Measurements from ENCODE around the gene LRRC32.

DNA sequence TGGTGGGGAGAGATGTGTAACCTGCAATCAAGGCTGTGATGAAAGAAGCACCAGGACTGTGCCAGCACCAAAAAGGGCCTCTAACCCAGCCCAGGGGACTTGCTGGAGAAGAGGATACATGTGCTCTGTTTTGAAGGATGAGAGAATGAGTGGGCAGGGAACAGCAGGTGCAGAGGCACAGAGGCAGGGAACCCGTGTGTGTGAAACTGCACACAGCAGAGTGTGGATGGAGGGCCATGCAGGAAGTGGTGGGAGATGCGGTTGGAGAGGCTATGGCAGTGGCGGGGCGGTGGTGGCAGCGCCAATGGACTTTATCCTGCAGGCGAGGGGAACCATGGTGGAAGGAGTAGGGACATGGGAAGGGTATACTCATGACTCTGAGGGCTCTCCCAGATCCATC lies 25.2 kb upstream of the LRRC32 start:
- no peak for TF ChIP-seq ESRRG (CRISPR knock-in tag; IDR thresholded peaks at IDR 0.05)
- TF ChIP-seq, protein P1, sequence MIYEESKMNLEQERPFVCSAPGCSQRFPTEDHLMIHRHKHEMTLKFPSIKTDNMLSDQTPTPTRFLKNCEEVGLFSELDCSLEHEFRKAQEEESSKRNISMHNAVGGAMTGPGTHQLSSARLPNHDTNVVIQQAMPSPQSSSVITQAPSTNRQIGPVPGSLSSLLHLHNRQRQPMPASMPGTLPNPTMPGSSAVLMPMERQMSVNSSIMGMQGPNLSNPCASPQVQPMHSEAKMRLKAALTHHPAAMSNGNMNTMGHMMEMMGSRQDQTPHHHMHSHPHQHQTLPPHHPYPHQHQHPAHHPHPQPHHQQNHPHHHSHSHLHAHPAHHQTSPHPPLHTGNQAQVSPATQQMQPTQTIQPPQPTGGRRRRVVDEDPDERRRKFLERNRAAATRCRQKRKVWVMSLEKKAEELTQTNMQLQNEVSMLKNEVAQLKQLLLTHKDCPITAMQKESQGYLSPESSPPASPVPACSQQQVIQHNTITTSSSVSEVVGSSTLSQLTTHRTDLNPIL (CRISPR knock-in tag; IDR thresholded peaks at IDR 0.05; ENCODE audit: low read depth) = no peak
- no peak for TF ChIP-seq ARNTL (CRISPR knock-in tag; IDR thresholded peaks at IDR 0.05; ENCODE audit: borderline replicate concordance, low read depth)
- TF ChIP-seq, protein P2, sequence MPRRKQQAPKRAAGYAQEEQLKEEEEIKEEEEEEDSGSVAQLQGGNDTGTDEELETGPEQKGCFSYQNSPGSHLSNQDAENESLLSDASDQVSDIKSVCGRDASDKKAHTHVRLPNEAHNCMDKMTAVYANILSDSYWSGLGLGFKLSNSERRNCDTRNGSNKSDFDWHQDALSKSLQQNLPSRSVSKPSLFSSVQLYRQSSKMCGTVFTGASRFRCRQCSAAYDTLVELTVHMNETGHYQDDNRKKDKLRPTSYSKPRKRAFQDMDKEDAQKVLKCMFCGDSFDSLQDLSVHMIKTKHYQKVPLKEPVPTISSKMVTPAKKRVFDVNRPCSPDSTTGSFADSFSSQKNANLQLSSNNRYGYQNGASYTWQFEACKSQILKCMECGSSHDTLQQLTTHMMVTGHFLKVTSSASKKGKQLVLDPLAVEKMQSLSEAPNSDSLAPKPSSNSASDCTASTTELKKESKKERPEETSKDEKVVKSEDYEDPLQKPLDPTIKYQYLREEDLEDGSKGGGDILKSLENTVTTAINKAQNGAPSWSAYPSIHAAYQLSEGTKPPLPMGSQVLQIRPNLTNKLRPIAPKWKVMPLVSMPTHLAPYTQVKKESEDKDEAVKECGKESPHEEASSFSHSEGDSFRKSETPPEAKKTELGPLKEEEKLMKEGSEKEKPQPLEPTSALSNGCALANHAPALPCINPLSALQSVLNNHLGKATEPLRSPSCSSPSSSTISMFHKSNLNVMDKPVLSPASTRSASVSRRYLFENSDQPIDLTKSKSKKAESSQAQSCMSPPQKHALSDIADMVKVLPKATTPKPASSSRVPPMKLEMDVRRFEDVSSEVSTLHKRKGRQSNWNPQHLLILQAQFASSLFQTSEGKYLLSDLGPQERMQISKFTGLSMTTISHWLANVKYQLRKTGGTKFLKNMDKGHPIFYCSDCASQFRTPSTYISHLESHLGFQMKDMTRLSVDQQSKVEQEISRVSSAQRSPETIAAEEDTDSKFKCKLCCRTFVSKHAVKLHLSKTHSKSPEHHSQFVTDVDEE (CRISPR knock-in tag; IDR thresholded peaks at IDR 0.05) = no peak
- no peak for TF ChIP-seq RARB (CRISPR knock-in tag; IDR thresholded peaks at IDR 0.05)
- no peak for TF ChIP-seq ZFP30 (CRISPR knock-in tag; IDR thresholded peaks at IDR 0.05)
- no peak for TF ChIP-seq ZFP3 (CRISPR knock-in tag; IDR thresholded peaks at IDR 0.05)
- TF ChIP-seq ZNF565 (CRISPR knock-in tag; conservative IDR thresholded peaks at IDR 0.05; ENCODE audit: low read depth) = no peak
- no peak for TF ChIP-seq ISL1 (CRISPR knock-in tag; IDR thresholded peaks at IDR 0.05)

Data from SK-N-SH treated with all-trans-retinoic acid at 6 μM for 48 hours (cell line).